T-cell (primary cell): ENCODE measurements around the gene CHRNB2. TPM values are rescaled to one million over a fixed set of nuclear protein-coding genes. Genes with fewer than 3 reads are reported as not detected.
"Not testable (repeated sequence)": the region's sequence is repeated elsewhere in the genome, so short reads cannot be mapped to it uniquely, and the experiment has no call there.

Source experiments
- ATAC-seq, 4 experiments: fragments of 200-7000 bp in 3 of 4; fragments of 150-1000 bp in 1 of 4; cut with Tn5 transposase; replicated peaks in 1 of 4; 1 replicate in 3 of 4; 2 replicates in 1 of 4; pipeline ENCODE4 v1.10.0; 2021; ENCODE audit warnings: moderate library complexity in 3 of 4, mild to moderate bottlenecking in 2 of 4, moderate number of reproducible peaks in 1 of 4
- CTCF ChIA-PET, 2 donors: fragments of 300-600 bp; sonication (Branson Sonifier 250); formaldehyde crosslinking; loops; one replicate each; lab custom pipeline; 2022; ENCODE audit warnings: antibody characterized with exemption in 2 of 2; lab: Charles Lee
- POLR2A ChIA-PET, 2 donors: fragments of 300-600 bp; sonication (Branson Sonifier 250); formaldehyde crosslinking; loops; one replicate each; lab custom pipeline; 2022; ENCODE audit warnings: antibody characterized with exemption in 2 of 2; lab: Charles Lee
- DNase-seq, 35 experiments: peaks; one replicate each; pipeline versions ENCODE4 v3.0.0 to v3.0.0-alpha.2; 2013 to 2023
- H3K27ac ChIP-seq: one replicate; pipeline ENCODE4 v1.5.1; 2013; ENCODE audit warnings: low read length
- H3K27me3 ChIP-seq, 2 experiments: replicated peaks in 1 of 2; 1 replicate in 1 of 2; 2 replicates in 1 of 2; pipeline versions ENCODE4 v1.6.1 to v1.7.0; 2013; ENCODE audit warnings: low read length in 1 of 2, mixed read lengths in 1 of 2; ENCODE audit not compliant: control insufficient read depth in 2 of 2, insufficient read depth in 2 of 2; ENCODE audit errors: extremely low read depth in 1 of 2
- H3K36me3 ChIP-seq, 2 donors: 1 replicate in 1 of 2; 2 replicates in 1 of 2; pipeline versions ENCODE4 v1.6.1 to v1.7.0; 2013; ENCODE audit warnings: low read length in 1 of 2; ENCODE audit not compliant: control insufficient read depth in 2 of 2, insufficient read depth in 1 of 2; ENCODE audit errors: extremely low read depth in 1 of 2
- H3K4me1 ChIP-seq, 2 experiments: 1 replicate in 1 of 2; 2 replicates in 1 of 2; pipeline versions ENCODE4 v1.6.1 to v1.7.0; 2013; ENCODE audit warnings: low read length in 2 of 2, mixed read lengths in 1 of 2; ENCODE audit not compliant: insufficient read depth in 2 of 2, control insufficient read depth in 1 of 2; ENCODE audit errors: extremely low read depth in 1 of 2
- H3K4me3 ChIP-seq, 2 donors: 1 replicate in 1 of 2; 2 replicates in 1 of 2; pipeline versions ENCODE4 v1.5.1 to v1.7.0; 2013; ENCODE audit warnings: mild to moderate bottlenecking in 2 of 2, low read length in 1 of 2, moderate library complexity in 1 of 2; ENCODE audit not compliant: control insufficient read depth in 1 of 2; ENCODE audit errors: extremely low read depth in 1 of 2
- H3K9me3 ChIP-seq: 2 replicates; pipeline ENCODE4 v1.7.0; 2013
- H3K27ac Mint-ChIP-seq, 2 donors: one replicate each; pipeline ENCODE4 v1.8.0; 2020 to 2021; ENCODE audit warnings: mild to moderate bottlenecking in 2 of 2, mixed read lengths in 2 of 2
- H3K27me3 Mint-ChIP-seq, 2 donors: one replicate each; pipeline ENCODE4 v1.8.0; 2021 to 2022; ENCODE audit warnings: mixed read lengths in 2 of 2
- H3K36me3 Mint-ChIP-seq: one replicate; pipeline ENCODE4 v1.8.0; 2021; ENCODE audit warnings: mixed read lengths
- H3K4me1 Mint-ChIP-seq, 3 donors: one replicate each; pipeline ENCODE4 v1.8.0; 2020 to 2022; ENCODE audit warnings: mixed read lengths in 3 of 3, mild to moderate bottlenecking in 1 of 3
- H3K4me3 Mint-ChIP-seq, 3 donors: one replicate each; pipeline ENCODE4 v1.8.0; 2020 to 2022; ENCODE audit warnings: mild to moderate bottlenecking in 3 of 3, mixed read lengths in 3 of 3, moderate library complexity in 3 of 3
- H3K9me3 Mint-ChIP-seq, 3 donors: one replicate each; pipeline ENCODE4 v1.8.0; 2020 to 2022; ENCODE audit warnings: mixed read lengths in 3 of 3
- WGBS: methylation state at CpG from one replicate; pipeline ENCODE4 v1.1.5; 2013; ENCODE audit warnings: missing lambda C conversion rate; ENCODE audit not compliant: insufficient coverage; 5-methylcytosine and 5-hydroxymethylcytosine counted together
- total RNA-seq, 35 experiments: library from RNA in 6 of 35; stranded (reverse) in 6 of 35; fragments of 120-200 nt in 1 of 35; gene quantifications; one replicate each; pipeline versions ENCODE4 v1.2.1 to v1.2.4 and lab custom pipeline; 2013 to 2026

CHRNB2 gene
- total RNA-seq, 5 donors from 2014 or later (not counting 1 experiment from before 2014, with no cell fraction given) = 0.15 TPM; not detected in 4

DNA sequence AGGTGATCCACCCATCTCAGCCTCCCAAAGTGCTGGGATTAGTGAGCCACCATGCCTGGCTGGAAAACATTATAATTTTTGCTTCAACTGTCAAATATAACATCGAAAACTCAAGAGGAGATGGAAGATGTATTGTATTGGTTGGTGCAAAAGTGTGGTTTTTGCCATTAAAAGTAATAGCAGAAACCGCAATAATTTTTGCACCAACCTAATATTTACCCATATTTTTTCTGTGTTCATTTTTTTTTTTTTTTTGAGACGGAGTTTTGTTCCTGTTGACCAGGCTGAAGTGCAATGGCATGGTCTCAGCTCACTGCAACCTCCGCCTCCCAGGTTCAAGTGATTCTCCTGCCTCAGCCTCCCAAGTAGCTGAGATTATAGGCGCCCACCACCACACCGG is 38.3 kb upstream of the CHRNB2 start:
- ChIA-PET POLR2A (no interaction called here), CTCF (no interaction called here)
- Mint-ChIP-seq H3K36me3 (no peaks in the 10 kb centered on the region), H3K4me1 (no peaks in the 10 kb centered on the region), H3K4me3 (no peak overlapping the region), H3K27ac (no peak overlapping the region), H3K27me3 (peaks cover 1 to 3% of the 10 kb centered on the region in 2 donors), H3K9me3 (no peaks in the 10 kb centered on the region)
- no peak for DNase-seq
- Histone ChIP-seq H3K4me1 (no peaks in the 10 kb centered on the region), H3K27ac (no peak overlapping the region), H3K27me3 (peaks cover 0 to 15% of the 10 kb centered on the region in 2 experiments), H3K9me3 (no peaks in the 10 kb centered on the region), H3K36me3 (no peaks in the 10 kb centered on the region), H3K4me3 (no peak overlapping the region)
- WGBS = no CpG with 5 or more reads among the region's 6 CpGs
- ATAC-seq = no peak

DNA sequence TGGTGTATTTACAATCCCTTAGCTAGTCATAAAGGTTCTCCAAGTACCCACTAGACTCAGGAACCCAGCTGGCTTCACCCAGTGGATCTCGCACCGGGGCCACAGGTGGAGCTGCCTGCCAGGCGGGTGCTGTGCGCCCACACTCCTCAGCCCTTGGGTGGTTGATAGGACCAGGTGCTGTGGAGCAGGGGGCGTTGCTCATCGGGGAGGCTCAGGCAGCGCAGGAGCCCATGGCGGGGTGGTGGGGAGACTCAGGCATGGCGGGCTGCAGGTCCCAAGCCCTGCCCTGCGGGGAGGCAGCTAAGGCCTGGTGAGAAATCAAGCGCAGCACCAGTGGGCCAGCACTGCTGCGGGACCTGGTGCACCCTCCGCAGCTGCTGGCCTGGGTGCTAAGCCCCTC is 35.6 kb upstream of the CHRNB2 start:
- H3K4me1 ChIP-seq, H3K9me3 Mint-ChIP-seq, DNase-seq, H3K36me3 ChIP-seq, H3K27ac ChIP-seq, H3K9me3 ChIP-seq, ATAC-seq, POLR2A ChIA-PET, H3K4me3 ChIP-seq, H3K36me3 Mint-ChIP-seq, H3K27ac Mint-ChIP-seq, H3K4me1 Mint-ChIP-seq, CTCF ChIA-PET, H3K4me3 Mint-ChIP-seq: not testable (repeated sequence)
- WGBS = 96% methylated on average over 12 of the region's 13 CpGs
- H3K27me3 ChIP-seq = peaks cover 0 to 14% of the 10 kb centered on the region in 2 experiments
- H3K27me3 Mint-ChIP-seq = peaks cover 4 to 10% of the 10 kb centered on the region in 2 donors

DNA sequence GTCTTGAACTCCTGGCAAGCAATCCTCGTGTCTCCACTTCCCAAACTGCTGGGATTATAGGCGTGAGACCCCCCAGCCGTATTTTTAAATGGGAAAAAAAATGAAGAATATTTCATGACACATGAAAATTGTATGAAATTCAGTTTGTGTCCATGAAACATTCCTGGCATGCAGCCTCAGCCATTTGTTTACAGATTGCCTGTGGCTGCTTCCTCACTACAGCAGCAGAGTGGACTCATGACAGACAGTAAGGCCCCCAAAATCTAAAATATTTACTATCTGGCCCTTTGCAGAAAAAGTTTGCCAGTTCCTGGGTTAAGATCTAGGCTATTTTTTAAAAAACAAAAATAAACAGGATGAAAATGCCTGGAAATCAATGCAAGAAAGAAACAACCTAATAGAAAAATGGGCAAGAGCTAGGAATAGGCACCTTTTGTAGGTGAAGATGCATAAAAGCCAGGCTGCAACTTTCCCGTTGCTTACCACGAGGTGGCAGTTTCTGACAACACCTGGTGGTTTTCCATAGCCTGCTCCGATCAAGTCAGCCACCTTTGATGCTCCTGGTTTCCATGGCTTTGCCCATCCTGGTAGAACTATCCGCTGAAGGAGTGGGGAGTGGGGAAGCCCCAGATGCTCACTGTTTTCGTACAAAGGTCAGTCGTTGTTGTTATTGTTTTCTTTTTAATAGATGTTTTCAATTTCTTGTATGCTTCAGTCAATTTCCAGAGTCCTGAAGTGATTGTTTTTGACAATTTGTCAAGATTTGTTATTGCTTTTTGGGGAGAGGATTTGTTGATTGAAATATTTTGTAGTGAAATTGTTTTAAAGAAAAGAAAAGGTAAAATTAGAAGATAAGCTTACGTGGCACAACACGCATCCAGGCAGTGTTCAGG is 33.4 kb upstream of the CHRNB2 start:
- 85% methylated on average over 8 of the region's 11 CpGs for WGBS
- H3K9me3 Mint-ChIP-seq = no peaks in the 10 kb centered on the region

DNA sequence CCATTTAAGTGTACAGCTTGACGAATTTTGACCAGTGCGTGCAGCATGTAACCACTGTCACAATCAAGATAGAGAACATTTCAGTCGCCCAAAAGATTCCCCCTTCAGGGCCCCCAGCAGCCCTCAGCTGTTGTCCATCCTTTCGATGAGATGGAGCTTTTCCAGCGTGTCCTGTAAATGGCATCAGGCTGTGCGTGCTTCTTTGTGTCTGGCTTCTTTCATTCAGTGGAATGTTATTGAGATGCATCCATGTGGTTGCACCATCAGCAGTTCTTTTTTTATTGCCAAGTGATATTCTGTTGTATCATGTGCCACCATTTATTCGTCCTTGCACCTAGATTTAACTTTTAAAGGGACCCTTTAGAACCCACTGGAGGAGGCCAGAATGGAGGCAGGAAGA is 31.0 kb upstream of the CHRNB2 start:
- H3K36me3 Mint-ChIP-seq = no peaks in the 10 kb centered on the region
- H3K4me1 Mint-ChIP-seq = no peaks in the 10 kb centered on the region
- CTCF ChIA-PET = interaction anchor here in 1 of 2 donors (0.6 kb wide), 1 partner anchor 120 kb away, joined by 3 read pairs; no protein-coding TSS in a partner anchor

More for the DNA sequence above, 33.4 kb upstream of the CHRNB2 start:
- H3K27ac ChIP-seq = no peak overlapping the region
- H3K4me1 ChIP-seq = no peaks in the 10 kb centered on the region
- H3K36me3 ChIP-seq = no peaks in the 10 kb centered on the region
- Mint-ChIP-seq H3K27ac (no peak overlapping the region), H3K27me3 (peaks cover 4 to 10% of the 10 kb centered on the region in 2 donors), H3K36me3 (no peaks in the 10 kb centered on the region), H3K4me3 (no peak overlapping the region), H3K4me1 (no peaks in the 10 kb centered on the region)
- peaks cover 0 to 14% of the 10 kb centered on the region in 2 experiments for H3K27me3 ChIP-seq
- ATAC-seq (no peak), DNase-seq (no peak)
- H3K9me3 ChIP-seq = no peaks in the 10 kb centered on the region
- POLR2A ChIA-PET = interaction anchor here in 1 of 2 donors (0.6 kb wide), 1 partner anchor 8 kb away, joined by 9 read pairs; no protein-coding TSS in a partner anchor
- no peak overlapping the region for H3K4me3 ChIP-seq
- CTCF ChIA-PET = no interaction called here

DNA sequence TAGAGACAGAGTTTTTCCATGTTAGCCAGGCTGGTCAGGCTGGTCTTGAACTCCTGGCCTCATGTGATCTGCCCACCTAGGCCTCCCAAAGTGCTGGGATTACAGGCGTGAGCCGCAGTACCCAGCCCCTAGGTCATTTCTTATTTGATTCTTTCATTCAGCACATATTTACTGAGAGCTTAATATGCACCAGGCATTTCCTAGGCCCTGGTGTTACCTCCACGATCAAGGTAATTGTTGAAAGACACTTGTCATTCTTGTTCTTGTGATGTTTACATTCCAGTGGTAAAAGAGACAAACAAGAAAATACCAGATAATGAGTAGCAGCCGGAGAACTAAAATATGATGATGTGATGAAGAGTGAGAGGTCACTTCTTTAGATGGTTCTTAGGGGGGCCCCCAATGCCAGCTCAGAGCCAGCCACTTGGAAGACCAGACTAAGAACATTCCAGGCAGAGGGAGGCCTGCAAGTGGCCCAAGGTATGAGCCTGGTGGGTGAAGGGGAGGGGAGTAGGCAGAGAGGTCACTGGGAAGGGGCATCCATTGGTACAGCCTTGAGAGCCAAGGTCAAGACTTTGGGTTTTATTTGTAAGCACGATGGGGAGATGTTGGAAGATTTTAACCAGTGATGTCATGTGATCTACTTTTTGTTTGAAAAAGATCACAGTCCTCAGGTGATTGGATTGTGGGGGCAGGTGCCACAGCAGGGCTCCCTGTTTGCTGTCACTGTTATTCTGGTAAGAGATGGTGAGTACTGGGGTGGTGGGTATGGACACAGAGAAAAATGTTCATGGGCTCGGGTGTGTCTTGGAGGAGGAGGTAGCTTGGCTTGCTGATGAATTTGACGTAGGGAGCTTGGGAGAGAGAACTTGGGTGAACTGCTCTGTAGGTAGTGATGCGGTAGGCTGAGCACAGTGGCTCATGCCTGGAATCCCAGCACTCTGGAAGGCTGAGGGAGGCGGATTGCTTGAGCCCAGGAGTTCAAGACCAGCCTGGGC is 27.8 kb upstream of the CHRNB2 start:
- H3K27ac Mint-ChIP-seq = no peak overlapping the region
- no peaks in the 10 kb centered on the region for H3K9me3 ChIP-seq
- POLR2A ChIA-PET = no interaction called here
- no peak overlapping the region for H3K27ac ChIP-seq
- peaks cover 9 to 15% of the 10 kb centered on the region in 2 donors for H3K27me3 Mint-ChIP-seq
- H3K4me1 ChIP-seq = no peaks in the 10 kb centered on the region
- WGBS = 67% methylated on average over 1 of the region's 9 CpGs
- no peak overlapping the region for H3K4me3 Mint-ChIP-seq
- H3K36me3 ChIP-seq = no peaks in the 10 kb centered on the region
- CTCF ChIA-PET = interaction anchor here (0.6 kb wide), 3 partner anchors 13 to 220 kb away, joined by 3 read pairs; no protein-coding TSS in a partner anchor
- ATAC-seq (no peak), DNase-seq (no peak)
- H3K27me3 ChIP-seq = peaks cover 0 to 17% of the 10 kb centered on the region in 2 experiments
- no peaks in the 10 kb centered on the region for H3K4me1 Mint-ChIP-seq
- H3K4me3 ChIP-seq = no peak overlapping the region
- H3K36me3 Mint-ChIP-seq = no peaks in the 10 kb centered on the region
- no peaks in the 10 kb centered on the region for H3K9me3 Mint-ChIP-seq

More for the DNA sequence above, 31.0 kb upstream of the CHRNB2 start:
- Mint-ChIP-seq H3K27ac (no peak overlapping the region), H3K27me3 (peaks cover 12 to 13% of the 10 kb centered on the region in 2 donors), H3K9me3 (no peaks in the 10 kb centered on the region), H3K4me3 (no peak overlapping the region)
- H3K36me3 ChIP-seq = no peaks in the 10 kb centered on the region
- DNase-seq (no peak), ATAC-seq (no peak)
- H3K4me1 ChIP-seq = no peaks in the 10 kb centered on the region
- POLR2A ChIA-PET = interaction anchor here in 1 of 2 donors (0.6 kb wide), 1 partner anchor 367 kb away, joined by 4 read pairs; no protein-coding TSS in a partner anchor
- no peak overlapping the region for H3K4me3 ChIP-seq
- H3K9me3 ChIP-seq = no peaks in the 10 kb centered on the region
- no peak overlapping the region for H3K27ac ChIP-seq
- peaks cover 0 to 19% of the 10 kb centered on the region in 2 experiments for H3K27me3 ChIP-seq
- no CpG with 5 or more reads among the region's 7 CpGs for WGBS

DNA sequence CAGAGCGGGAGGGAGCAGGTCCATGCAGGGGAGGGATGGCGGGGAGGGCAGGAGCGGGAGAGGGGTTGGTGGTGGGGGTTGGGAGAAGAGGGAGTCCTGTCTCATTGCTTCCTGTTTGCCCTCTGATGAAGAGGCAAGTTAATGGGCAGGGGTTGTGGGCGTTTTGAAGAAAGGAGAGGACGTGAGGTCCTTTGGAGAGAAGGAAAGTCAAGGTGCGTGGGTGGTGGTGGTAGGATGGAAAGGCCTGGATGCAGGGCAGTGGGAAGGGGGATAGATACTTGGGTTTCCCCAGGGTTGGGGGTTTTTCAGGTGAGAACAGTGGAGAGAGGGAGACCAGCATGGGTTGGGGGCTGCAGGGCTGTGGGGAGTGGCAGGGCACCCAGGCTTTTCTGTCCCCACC is 26.3 kb upstream of the CHRNB2 start:
- H3K9me3 Mint-ChIP-seq = no peaks in the 10 kb centered on the region
- CTCF ChIA-PET = no interaction called here
- DNase-seq (no peak), ATAC-seq (no peak)
- no peaks in the 10 kb centered on the region for H3K36me3 Mint-ChIP-seq
- peaks cover 9% of the 10 kb centered on the region in 2 donors for H3K27me3 Mint-ChIP-seq
- no peaks in the 10 kb centered on the region for H3K4me1 ChIP-seq
- H3K36me3 ChIP-seq = no peaks in the 10 kb centered on the region
- no peak overlapping the region for H3K27ac Mint-ChIP-seq
- no peak overlapping the region for H3K27ac ChIP-seq
- no peaks in the 10 kb centered on the region for H3K9me3 ChIP-seq
- POLR2A ChIA-PET = no interaction called here
- H3K4me3 ChIP-seq = no peak overlapping the region
- no peaks in the 10 kb centered on the region for H3K4me1 Mint-ChIP-seq
- H3K27me3 ChIP-seq = peaks cover 0 to 13% of the 10 kb centered on the region in 2 experiments
- no peak overlapping the region for H3K4me3 Mint-ChIP-seq
- 55% methylated on average over 6 of the region's 6 CpGs for WGBS
